ENCODE results near the gene TF. TPM values are rescaled to one million over a fixed set of nuclear protein-coding genes. Genes with fewer than 3 reads are reported as not detected.
"Not testable (repeated sequence)": the region's sequence is repeated elsewhere in the genome, so short reads cannot be mapped to it uniquely, and the experiment has no call there.

Gene TF
- total RNA-seq, 1 experiment from 2014 or later: under 0.01 TPM

- H3K4me3 ChIP-seq; H3K27me3 ChIP-seq; H3K36me3 ChIP-seq; H3K4me1 ChIP-seq; DNase-seq; H3K27ac ChIP-seq; H3K9me3 ChIP-seq (replicated peaks): not testable (repeated sequence)
Observed at GRCh38 chr3:133732231-133732630, 14.0 kb upstream of the TF start.

- no peak overlapping the region for H3K4me3 ChIP-seq
- H3K27ac ChIP-seq: no peak overlapping the region
- H3K27me3 ChIP-seq: no peaks in the 10 kb centered on the region
- no peaks in the 10 kb centered on the region for H3K9me3 ChIP-seq (replicated peaks)
- H3K36me3 ChIP-seq: no peaks in the 10 kb centered on the region
- H3K4me1 ChIP-seq: no peaks in the 10 kb centered on the region
- DNase-seq: no peak
Observed at GRCh38 chr3:133733226-133733625, 13.0 kb upstream of the TF start.

GRCh38 chr3:133734305-133734704 lies 11.9 kb upstream of the TF start:
- no peaks in the 10 kb centered on the region for H3K36me3 ChIP-seq
- no peak overlapping the region for H3K4me3 ChIP-seq
- no peaks in the 10 kb centered on the region for H3K27me3 ChIP-seq
- H3K4me1 ChIP-seq: no peaks in the 10 kb centered on the region
- DNase-seq: no peak
- H3K9me3 ChIP-seq (replicated peaks): no peaks in the 10 kb centered on the region
- H3K27ac ChIP-seq: no peak overlapping the region

GRCh38 chr3:133742351-133743091 lies 3.7 kb upstream of the TF start:
- Histone ChIP-seq H3K4me1 (peaks cover 4% of the 10 kb centered on the region), H3K27ac (no peak overlapping the region), H3K9me3 (replicated peaks) (no peaks in the 10 kb centered on the region), H3K27me3 (no peaks in the 10 kb centered on the region), H3K36me3 (no peaks in the 10 kb centered on the region), H3K4me3 (peak overlapping the region; percentile 10)
- peak; percentile 32 to 68 for DNase-seq

GRCh38 chr3:133744241-133744640 lies 2.0 kb upstream of the TF start:
- Histone ChIP-seq H3K4me3 (no peak overlapping the region), H3K9me3 (replicated peaks) (no peaks in the 10 kb centered on the region), H3K27me3 (no peaks in the 10 kb centered on the region), H3K27ac (no peak overlapping the region), H3K4me1 (peaks cover 4% of the 10 kb centered on the region), H3K36me3 (no peaks in the 10 kb centered on the region)
- DNase-seq: no peak

- Histone ChIP-seq H3K9me3 (replicated peaks) (no peaks in the 10 kb centered on the region), H3K4me3 (no peak overlapping the region), H3K4me1 (peaks cover 4% of the 10 kb centered on the region), H3K27ac (no peak overlapping the region), H3K27me3 (no peaks in the 10 kb centered on the region), H3K36me3 (no peaks in the 10 kb centered on the region)
- no peak for DNase-seq
Observed at GRCh38 chr3:133745108-133745507, 1.1 kb upstream of the TF start.

GRCh38 chr3:133746712-133747066 lies 496 bp downstream of the TF start:
- Histone ChIP-seq H3K4me3 (no peak overlapping the region), H3K36me3 (no peaks in the 10 kb centered on the region), H3K27me3 (no peaks in the 10 kb centered on the region; the same call in 1 of the 2 replicates), H3K27ac (no peak overlapping the region), H3K4me1 (peaks cover 4% of the 10 kb centered on the region), H3K9me3 (replicated peaks) (no peaks in the 10 kb centered on the region)
- DNase-seq: peak in 1 of 2 experiments; percentile 25

- Histone ChIP-seq H3K4me3 (no peak overlapping the region), H3K4me1 (peaks cover 4% of the 10 kb centered on the region), H3K9me3 (replicated peaks) (no peaks in the 10 kb centered on the region), H3K36me3 (no peaks in the 10 kb centered on the region), H3K27me3 (no peaks in the 10 kb centered on the region; the same call in 1 of the 2 replicates), H3K27ac (no peak overlapping the region)
- no peak for DNase-seq
Observed at GRCh38 chr3:133747373-133747772, 1.2 kb downstream of the TF start.

- Histone ChIP-seq H3K27ac (no peak overlapping the region), H3K4me3 (no peak overlapping the region), H3K9me3 (replicated peaks) (no peaks in the 10 kb centered on the region), H3K27me3 (no peaks in the 10 kb centered on the region; the same call in 1 of the 2 replicates), H3K4me1 (peaks cover 2% of the 10 kb centered on the region), H3K36me3 (no peaks in the 10 kb centered on the region)
- no peak for DNase-seq
Observed at GRCh38 chr3:133747907-133748639, 1.9 kb downstream of the TF start.

GRCh38 chr3:133749427-133750258 lies 3.5 kb downstream of the TF start:
- H3K9me3 ChIP-seq (replicated peaks): no peaks in the 10 kb centered on the region
- H3K4me3 ChIP-seq: no peak overlapping the region

GRCh38 chr3:133750259-133750656 lies 4.1 kb downstream of the TF start:
- no peaks in the 10 kb centered on the region; the same call in 1 of the 2 replicates for H3K27me3 ChIP-seq
- peak in 1 of 2 experiments; percentile 54 for DNase-seq
- no peak overlapping the region for H3K27ac ChIP-seq
- H3K4me1 ChIP-seq: no peaks in the 10 kb centered on the region; the same call in 1 of the 2 replicates
- H3K36me3 ChIP-seq: no peaks in the 10 kb centered on the region
- H3K4me3 ChIP-seq: no peak overlapping the region
- no peaks in the 10 kb centered on the region for H3K9me3 ChIP-seq (replicated peaks)

More at GRCh38 chr3:133749427-133750258, 3.5 kb downstream of the TF start:
- Histone ChIP-seq H3K4me1 (no peaks in the 10 kb centered on the region; the same call in 1 of the 2 replicates), H3K27ac (no peak overlapping the region), H3K27me3 (no peaks in the 10 kb centered on the region; the same call in 1 of the 2 replicates), H3K36me3 (no peaks in the 10 kb centered on the region)
- no peak for DNase-seq

- DNase-seq: no peak
- Histone ChIP-seq H3K27me3 (peaks cover 3% of the 10 kb centered on the region; the same call in 1 of the 2 replicates), H3K9me3 (replicated peaks) (no peaks in the 10 kb centered on the region), H3K27ac (no peak overlapping the region), H3K36me3 (no peaks in the 10 kb centered on the region), H3K4me3 (no peak overlapping the region), H3K4me1 (no peaks in the 10 kb centered on the region)
Observed at GRCh38 chr3:133753107-133753778, 7.0 kb downstream of the TF start.

- H3K36me3 ChIP-seq: no peaks in the 10 kb centered on the region
- H3K4me3 ChIP-seq: no peak overlapping the region
- DNase-seq: no peak
- no peaks in the 10 kb centered on the region for H3K4me1 ChIP-seq
- no peaks in the 10 kb centered on the region for H3K9me3 ChIP-seq (replicated peaks)
- H3K27ac ChIP-seq: no peak overlapping the region
- peaks cover 3% of the 10 kb centered on the region; the same call in 1 of the 2 replicates for H3K27me3 ChIP-seq
Observed at GRCh38 chr3:133753779-133754164, 7.6 kb downstream of the TF start.

GRCh38 chr3:133754455-133754854 lies 8.3 kb downstream of the TF start:
- H3K36me3 ChIP-seq: no peaks in the 10 kb centered on the region
- H3K4me3 ChIP-seq: no peak overlapping the region
- H3K27ac ChIP-seq: no peak overlapping the region
- no peaks in the 10 kb centered on the region for H3K9me3 ChIP-seq (replicated peaks)
- DNase-seq: no peak
- no peaks in the 10 kb centered on the region for H3K4me1 ChIP-seq
- H3K27me3 ChIP-seq: peaks cover 3% of the 10 kb centered on the region; the same call in 1 of the 2 replicates
